ENCODE measurements around the gene DRG2. TPM values are rescaled to one million over a fixed set of nuclear protein-coding genes. Genes with fewer than 3 reads are reported as not detected.

Gene DRG2
- polyA plus RNA-seq, 1 of the 3 experiments (the other 2 are of a cell fraction), result 39.9 TPM

- peaks cover 4% of the 10 kb centered on the region for H3F3A ChIP-seq (replicated peaks; ENCODE audit: insufficient read depth)
- ChIA-PET POLR2A (no interaction called here), CTCF (no interaction called here)
- no peak overlapping the region for H3K4me3 ChIP-seq (ENCODE audit: low read depth in 2 of 2, low read length in 1 of 2)
- H3K79me2 ChIP-seq (ENCODE audit: insufficient read depth), result no peaks in the 10 kb centered on the region
- H4K20me1 ChIP-seq (ENCODE audit: insufficient read depth), result no peaks in the 10 kb centered on the region
- DNase-seq, result no peak
- H3K9me3 ChIP-seq, result no peaks in the 10 kb centered on the region
- H3K27ac ChIP-seq (ENCODE audit: low read depth in 2 of 2, low read length in 1 of 2), result no peak overlapping the region
- H2AFZ ChIP-seq (ENCODE audit: low read depth), result no peak overlapping the region
- no peak overlapping the region for H3K4me2 ChIP-seq
- H3K4me1 ChIP-seq (ENCODE audit: control insufficient read depth in 1 of 2, insufficient read depth in 2 of 2, low read depth in 1 of 2, low read length in 1 of 2), result peaks cover 0 to 2% of the 10 kb centered on the region in 2 experiments; a peak in 1 of 4 replicates
- H3K36me3 ChIP-seq (replicated peaks in 1 of 2; ENCODE audit: control insufficient read depth in 1 of 2, insufficient read depth in 2 of 2, low read length in 1 of 2), result no peaks in the 10 kb centered on the region
- no peak overlapping the region for H3K9ac ChIP-seq
- no peaks in the 10 kb centered on the region for H3K9me2 ChIP-seq
- no peaks in the 10 kb centered on the region for H3K27me3 ChIP-seq (ENCODE audit: insufficient read depth)
- TF ChIP-seq ELF1 (IDR thresholded peaks at IDR 0.05), result no peak
These were observed 16.0 kb upstream of the DRG2 start for GRCh38 chr17:18071751-18072150.

GRCh38 chr17:18074566-18075272 lies 13.0 kb upstream of the DRG2 start:
- Histone ChIP-seq H3K27ac (ENCODE audit: low read depth in 2 of 2, low read length in 1 of 2) (no peak overlapping the region), H3K4me3 (ENCODE audit: low read depth in 2 of 2, low read length in 1 of 2) (no peak overlapping the region), H3K79me2 (ENCODE audit: insufficient read depth) (no peaks in the 10 kb centered on the region), H3K4me1 (ENCODE audit: control insufficient read depth in 1 of 2, insufficient read depth in 2 of 2, low read depth in 1 of 2, low read length in 1 of 2) (peaks cover 0 to 2% of the 10 kb centered on the region in 2 experiments; a peak in 1 of 4 replicates), H3F3A (replicated peaks; ENCODE audit: insufficient read depth) (peaks cover 4% of the 10 kb centered on the region), H3K27me3 (ENCODE audit: insufficient read depth) (no peaks in the 10 kb centered on the region), H3K9ac (no peak overlapping the region), H3K36me3 (replicated peaks in 1 of 2; ENCODE audit: control insufficient read depth in 1 of 2, insufficient read depth in 2 of 2, low read length in 1 of 2) (no peaks in the 10 kb centered on the region), H2AFZ (ENCODE audit: low read depth) (no peak overlapping the region), H4K20me1 (ENCODE audit: insufficient read depth) (no peaks in the 10 kb centered on the region), H3K9me3 (no peaks in the 10 kb centered on the region), H3K9me2 (no peaks in the 10 kb centered on the region), H3K4me2 (no peak overlapping the region)
- ChIA-PET CTCF (no interaction called here), POLR2A (no interaction called here)
- WGBS (ENCODE audit: low lambda C conversion rate), result 51% methylated on average over 6 of the region's 6 CpGs
- DNase-seq, result peak; percentile 61
- TF ChIP-seq FOXM1 (IDR thresholded peaks at IDR 0.05; ENCODE audit: low read depth) (no peak), RAD21 (IDR thresholded peaks at IDR 0.05; ENCODE audit: low read length) (no peak), EZH2phosphoT487 (IDR thresholded peaks at IDR 0.05; ENCODE audit: borderline replicate concordance, low read depth) (no peak), MEF2A (IDR thresholded peaks at IDR 0.05; ENCODE audit: borderline replicate concordance, low read depth) (no peak), CTCF (IDR thresholded peaks at IDR 0.05) (no peak), REST (IDR thresholded peaks at IDR 0.05; ENCODE audit: low read depth, low read length) (no peak), EP300 (IDR thresholded peaks at IDR 0.05; ENCODE audit: borderline replicate concordance in 1 of 2, low read depth in 1 of 2, low read length in 1 of 2) (no peak), SMC3 (IDR thresholded peaks at IDR 0.05; ENCODE audit: low read depth, low read length) (no peak), TEAD4 (IDR thresholded peaks at IDR 0.05; ENCODE audit: borderline replicate concordance, insufficient read depth) (no peak), NFIC (IDR thresholded peaks at IDR 0.05; ENCODE audit: borderline replicate concordance) (no peak), RCOR1 (IDR thresholded peaks at IDR 0.05; ENCODE audit: low read length) (no peak), MAX (IDR thresholded peaks at IDR 0.05; ENCODE audit: low read depth) (no peak), GABPA (IDR thresholded peaks at IDR 0.05; ENCODE audit: low read depth) (no peak), JUND (IDR thresholded peaks at IDR 0.05) (no peak), RFX5 (IDR thresholded peaks at IDR 0.05; ENCODE audit: low read length) (no peak), USF2 (IDR thresholded peaks at IDR 0.05; ENCODE audit: borderline replicate concordance, low read depth, low read length) (no peak), USF1 (IDR thresholded peaks at IDR 0.05; ENCODE audit: borderline replicate concordance, low read depth) (no peak)
